ENCODE results near the gene SLC1A2.
A peak's percentile ranks its signal among the peaks of the same experiment; 100 is the strongest.

The SLC1A2 gene

DNA sequence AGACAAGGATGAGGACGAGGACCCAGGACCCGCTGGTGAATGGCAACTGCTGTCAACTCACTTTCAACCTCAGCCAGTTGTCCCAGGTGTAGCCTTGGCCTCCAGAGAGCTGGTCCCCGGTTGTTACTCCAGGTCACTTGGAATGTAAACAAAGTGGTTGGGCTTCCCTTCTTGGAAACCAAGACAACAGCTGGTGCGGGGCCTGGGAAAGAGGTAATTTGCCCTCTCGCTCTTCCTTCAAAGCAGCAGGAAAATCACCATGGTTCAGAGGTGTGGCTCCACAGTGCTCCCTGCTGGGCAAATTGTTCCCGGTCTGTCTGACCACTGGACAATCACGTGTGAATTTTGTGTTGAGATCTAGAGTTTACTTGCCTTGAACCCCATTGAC is 15.0 kb downstream of the SLC1A2 start:
- TF ChIP-seq SNAI2 (CRISPR knock-in tag; IDR thresholded peaks at IDR 0.05) = no peak
- TF ChIP-seq ZNF8 (CRISPR knock-in tag; IDR thresholded peaks at IDR 0.05) = no peak
- no peak for TF ChIP-seq RARB (CRISPR knock-in tag; IDR thresholded peaks at IDR 0.05)
- TF ChIP-seq ZNF70 (CRISPR knock-in tag; IDR thresholded peaks at IDR 0.05) = no peak
- peak; percentile 77 for ATAC-seq

DNA sequence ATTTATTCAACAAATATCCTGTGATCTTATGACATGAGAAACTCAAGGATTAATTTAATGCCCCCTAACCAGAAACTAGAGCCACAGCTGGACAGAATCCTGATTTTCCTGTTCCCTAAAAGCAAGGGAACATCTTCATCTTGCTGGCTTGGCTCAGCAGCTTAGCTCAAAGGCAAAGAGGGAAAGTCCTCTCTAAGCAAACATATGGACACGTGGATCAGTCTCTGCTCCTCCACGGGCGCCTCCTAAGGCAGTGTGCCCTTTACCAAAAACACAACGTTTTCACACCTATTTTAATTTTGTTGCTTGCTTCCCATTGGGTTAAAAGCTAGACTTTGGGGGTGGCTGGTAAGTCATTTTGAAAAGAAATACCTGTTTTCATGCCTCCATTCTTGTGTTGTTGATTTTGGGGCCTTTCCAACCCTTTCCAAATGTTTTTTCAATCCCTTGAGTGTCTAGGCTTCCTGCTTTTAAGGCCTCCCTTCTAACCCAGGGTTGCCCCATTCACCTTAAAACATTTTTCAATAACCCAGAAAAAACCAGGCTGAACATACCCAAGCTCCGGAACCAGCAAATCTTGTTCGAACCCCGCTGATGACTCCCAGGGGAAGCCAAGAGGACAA is 15.5 kb downstream of the SLC1A2 start:
- no peak for TF ChIP-seq POU6F1 (CRISPR knock-in tag; IDR thresholded peaks at IDR 0.05; ENCODE audit: borderline replicate concordance, low read depth)
- TF ChIP-seq, protein P1, sequence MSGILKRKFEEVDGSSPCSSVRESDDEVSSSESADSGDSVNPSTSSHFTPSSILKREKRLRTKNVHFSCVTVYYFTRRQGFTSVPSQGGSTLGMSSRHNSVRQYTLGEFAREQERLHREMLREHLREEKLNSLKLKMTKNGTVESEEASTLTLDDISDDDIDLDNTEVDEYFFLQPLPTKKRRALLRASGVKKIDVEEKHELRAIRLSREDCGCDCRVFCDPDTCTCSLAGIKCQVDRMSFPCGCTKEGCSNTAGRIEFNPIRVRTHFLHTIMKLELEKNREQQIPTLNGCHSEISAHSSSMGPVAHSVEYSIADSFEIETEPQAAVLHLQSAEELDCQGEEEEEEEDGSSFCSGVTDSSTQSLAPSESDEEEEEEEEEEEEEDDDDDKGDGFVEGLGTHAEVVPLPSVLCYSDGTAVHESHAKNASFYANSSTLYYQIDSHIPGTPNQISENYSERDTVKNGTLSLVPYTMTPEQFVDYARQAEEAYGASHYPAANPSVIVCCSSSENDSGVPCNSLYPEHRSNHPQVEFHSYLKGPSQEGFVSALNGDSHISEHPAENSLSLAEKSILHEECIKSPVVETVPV (CRISPR knock-in tag; IDR thresholded peaks at IDR 0.05) = no peak
- TF ChIP-seq ZFP30 (CRISPR knock-in tag; IDR thresholded peaks at IDR 0.05) = no peak
- TF ChIP-seq GLIS3 (CRISPR knock-in tag; IDR thresholded peaks at IDR 0.05) = no peak
- TF ChIP-seq ZNF565 (CRISPR knock-in tag; conservative IDR thresholded peaks at IDR 0.05; ENCODE audit: low read depth) = no peak
- TF ChIP-seq, protein P2, sequence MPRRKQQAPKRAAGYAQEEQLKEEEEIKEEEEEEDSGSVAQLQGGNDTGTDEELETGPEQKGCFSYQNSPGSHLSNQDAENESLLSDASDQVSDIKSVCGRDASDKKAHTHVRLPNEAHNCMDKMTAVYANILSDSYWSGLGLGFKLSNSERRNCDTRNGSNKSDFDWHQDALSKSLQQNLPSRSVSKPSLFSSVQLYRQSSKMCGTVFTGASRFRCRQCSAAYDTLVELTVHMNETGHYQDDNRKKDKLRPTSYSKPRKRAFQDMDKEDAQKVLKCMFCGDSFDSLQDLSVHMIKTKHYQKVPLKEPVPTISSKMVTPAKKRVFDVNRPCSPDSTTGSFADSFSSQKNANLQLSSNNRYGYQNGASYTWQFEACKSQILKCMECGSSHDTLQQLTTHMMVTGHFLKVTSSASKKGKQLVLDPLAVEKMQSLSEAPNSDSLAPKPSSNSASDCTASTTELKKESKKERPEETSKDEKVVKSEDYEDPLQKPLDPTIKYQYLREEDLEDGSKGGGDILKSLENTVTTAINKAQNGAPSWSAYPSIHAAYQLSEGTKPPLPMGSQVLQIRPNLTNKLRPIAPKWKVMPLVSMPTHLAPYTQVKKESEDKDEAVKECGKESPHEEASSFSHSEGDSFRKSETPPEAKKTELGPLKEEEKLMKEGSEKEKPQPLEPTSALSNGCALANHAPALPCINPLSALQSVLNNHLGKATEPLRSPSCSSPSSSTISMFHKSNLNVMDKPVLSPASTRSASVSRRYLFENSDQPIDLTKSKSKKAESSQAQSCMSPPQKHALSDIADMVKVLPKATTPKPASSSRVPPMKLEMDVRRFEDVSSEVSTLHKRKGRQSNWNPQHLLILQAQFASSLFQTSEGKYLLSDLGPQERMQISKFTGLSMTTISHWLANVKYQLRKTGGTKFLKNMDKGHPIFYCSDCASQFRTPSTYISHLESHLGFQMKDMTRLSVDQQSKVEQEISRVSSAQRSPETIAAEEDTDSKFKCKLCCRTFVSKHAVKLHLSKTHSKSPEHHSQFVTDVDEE (CRISPR knock-in tag; IDR thresholded peaks at IDR 0.05) = no peak
- no peak for TF ChIP-seq TOX (CRISPR knock-in tag; IDR thresholded peaks at IDR 0.05; ENCODE audit: borderline replicate concordance)
- no peak for TF ChIP-seq ZC3H10 (CRISPR knock-in tag; IDR thresholded peaks at IDR 0.05)
- no peak for TF ChIP-seq CREB5 (CRISPR knock-in tag; IDR thresholded peaks at IDR 0.05; ENCODE audit: low read depth)
- TF ChIP-seq ESRRG (CRISPR knock-in tag; IDR thresholded peaks at IDR 0.05) = no peak
- TF ChIP-seq, protein P3, sequence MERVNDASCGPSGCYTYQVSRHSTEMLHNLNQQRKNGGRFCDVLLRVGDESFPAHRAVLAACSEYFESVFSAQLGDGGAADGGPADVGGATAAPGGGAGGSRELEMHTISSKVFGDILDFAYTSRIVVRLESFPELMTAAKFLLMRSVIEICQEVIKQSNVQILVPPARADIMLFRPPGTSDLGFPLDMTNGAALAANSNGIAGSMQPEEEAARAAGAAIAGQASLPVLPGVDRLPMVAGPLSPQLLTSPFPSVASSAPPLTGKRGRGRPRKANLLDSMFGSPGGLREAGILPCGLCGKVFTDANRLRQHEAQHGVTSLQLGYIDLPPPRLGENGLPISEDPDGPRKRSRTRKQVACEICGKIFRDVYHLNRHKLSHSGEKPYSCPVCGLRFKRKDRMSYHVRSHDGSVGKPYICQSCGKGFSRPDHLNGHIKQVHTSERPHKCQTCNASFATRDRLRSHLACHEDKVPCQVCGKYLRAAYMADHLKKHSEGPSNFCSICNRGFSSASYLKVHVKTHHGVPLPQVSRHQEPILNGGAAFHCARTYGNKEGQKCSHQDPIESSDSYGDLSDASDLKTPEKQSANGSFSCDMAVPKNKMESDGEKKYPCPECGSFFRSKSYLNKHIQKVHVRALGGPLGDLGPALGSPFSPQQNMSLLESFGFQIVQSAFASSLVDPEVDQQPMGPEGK (CRISPR knock-in tag; IDR thresholded peaks at IDR 0.05; ENCODE audit: borderline replicate concordance) = no peak
- no peak for TF ChIP-seq ZNF70 (CRISPR knock-in tag; IDR thresholded peaks at IDR 0.05)
- no peak for TF ChIP-seq BACH2 (CRISPR knock-in tag; IDR thresholded peaks at IDR 0.05; ENCODE audit: borderline replicate concordance)
- TF ChIP-seq TCF4 (CRISPR knock-in tag; IDR thresholded peaks at IDR 0.05; ENCODE audit: borderline replicate concordance) = no peak
- no peak for TF ChIP-seq ZFP3 (CRISPR knock-in tag; IDR thresholded peaks at IDR 0.05)
- TF ChIP-seq PPARA (CRISPR knock-in tag; IDR thresholded peaks at IDR 0.05; ENCODE audit: borderline replicate concordance) = no peak
- no peak for TF ChIP-seq RARB (CRISPR knock-in tag; IDR thresholded peaks at IDR 0.05)
- no peak for ATAC-seq

DNA sequence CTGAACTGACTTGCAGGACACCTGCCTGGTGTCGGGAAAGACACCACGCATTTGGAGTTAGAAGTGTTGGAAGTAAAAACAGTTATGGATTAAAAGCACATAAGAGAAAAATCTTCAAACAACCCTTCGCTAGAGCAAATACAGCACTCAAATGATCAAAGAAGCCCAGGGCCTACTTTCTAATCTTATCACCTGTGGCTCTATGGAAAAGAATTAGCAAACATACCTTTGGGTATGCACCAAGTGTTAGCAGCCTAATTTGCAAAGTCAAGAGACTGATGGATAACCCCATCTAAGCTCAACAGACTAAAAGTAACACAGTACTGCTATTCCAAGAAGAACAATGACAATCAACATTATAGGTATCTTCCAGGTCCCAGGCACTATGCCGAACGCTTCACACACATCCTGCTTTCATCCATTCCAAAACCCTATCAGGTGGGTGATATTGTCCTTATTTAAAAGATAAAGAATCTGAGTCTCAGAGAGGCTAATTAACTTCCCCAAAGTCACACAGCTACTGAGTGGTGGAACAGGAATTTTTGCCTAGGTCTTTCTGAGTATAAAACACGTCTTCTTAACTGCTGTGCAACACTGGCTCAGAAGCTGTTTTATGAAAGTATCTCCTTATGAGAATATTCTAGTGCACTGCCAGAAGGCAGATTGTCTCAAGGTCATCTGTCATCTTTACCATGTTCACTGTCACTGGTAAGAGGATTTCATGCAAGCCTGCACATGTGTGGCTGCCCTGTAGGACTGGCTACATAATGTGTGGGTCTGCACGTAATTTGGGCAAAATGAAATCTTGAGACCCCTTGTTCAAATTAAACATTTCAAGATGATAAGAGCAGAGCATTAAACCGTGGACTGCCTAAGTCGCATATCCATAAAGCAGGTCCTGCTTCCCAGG is 16.4 kb downstream of the SLC1A2 start:
- ATAC-seq = no peak
- TF ChIP-seq, protein P1 (CRISPR knock-in tag; IDR thresholded peaks at IDR 0.05) = no peak
- TF ChIP-seq ZNF70 (CRISPR knock-in tag; IDR thresholded peaks at IDR 0.05) = no peak

All from SK-N-SH treated with all-trans-retinoic acid at 6 μM for 48 hours (cell line).